Left ventricle myocardium inferior (tissue), 1 donor: ENCODE measurements around the gene LEKR1. TPM values are rescaled to one million over a fixed set of nuclear protein-coding genes. Genes with fewer than 3 reads are reported as not detected.

Experiments used
- DNase-seq: peaks from one replicate; pipeline ENCODE4 v3.0.0-alpha.2; 2020
- H3K27ac ChIP-seq: fragments of 200-600 bp; replicated peaks from 2 replicates; pipeline ENCODE4 v1.8.0; 2021
- H3K27me3 ChIP-seq: fragments of 200-600 bp; 2 replicates; pipeline ENCODE4 v1.8.0; 2021; ENCODE audit warnings: low read depth
- H3K36me3 ChIP-seq: fragments of 200-600 bp; 2 replicates; pipeline ENCODE4 v1.8.0; 2021
- H3K4me1 ChIP-seq: fragments of 200-600 bp; 2 replicates; pipeline ENCODE4 v1.8.0; 2021
- H3K4me3 ChIP-seq: fragments of 200-600 bp; 2 replicates; pipeline ENCODE4 v1.8.0; 2021; ENCODE audit warnings: mild to moderate bottlenecking, moderate library complexity
- H3K9me3 ChIP-seq: fragments of 200-600 bp; replicated peaks from 2 replicates; pipeline ENCODE4 v1.8.0; 2021
- intact Hi-C: fragments of 100-400 bp; cut with micrococcal nuclease; formaldehyde crosslinking; loops from one replicate; pipeline ENCODE4 v1.11.0; 2022
- total RNA-seq: library from RNA; stranded (reverse); fragmentation: NEBNext Ultra II Directional; extraction: Animal tissue kit (Norgen Biotek cat#: 25700); gene quantifications from one replicate; pipeline ENCODE4 v1.2.1, GENCODE V29; 2021
- TF ChIP-seq, protein P1 (sequence below): fragments of 200-600 bp; IDR thresholded peaks from 2 replicates; pipeline ENCODE4 v1.8.0; 2021; ENCODE audit warnings: antibody characterized with exemption, mild to moderate bottlenecking, borderline replicate concordance
- donor health status: DM: no; HTN: yes; CAD: no; lungs with severe emphysema.

The LEKR1 gene
- total RNA-seq, 1 donor from 2014 or later: 0.71 TPM

DNA sequence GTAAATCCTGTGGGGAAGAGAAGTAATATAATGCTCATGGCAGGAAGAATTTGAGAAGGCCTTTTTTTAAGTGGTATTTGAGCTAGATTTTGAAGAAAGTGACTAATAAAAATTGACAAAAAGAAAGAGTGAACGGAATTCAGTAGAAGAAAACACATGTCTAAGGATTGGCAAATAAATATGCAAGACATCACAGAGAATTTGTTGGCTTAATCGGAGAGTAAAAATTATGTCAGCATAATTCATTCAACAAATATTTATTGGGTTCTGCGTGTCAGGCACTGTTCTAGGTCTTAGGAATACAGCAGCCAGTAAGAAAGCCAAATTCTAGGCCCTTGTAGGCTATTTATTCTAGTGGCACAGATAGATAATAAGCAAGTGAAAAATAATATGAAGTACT, 33.6 kb upstream of the LEKR1 start:
- intact Hi-C loops: no loop called here
- DNase-seq: no peak
- Histone ChIP-seq H3K4me1 (peaks cover 10% of the 10 kb centered on the region), H3K27ac (peak overlapping the region; percentile 1), H3K27me3 (no peaks in the 10 kb centered on the region), H3K36me3 (no peaks in the 10 kb centered on the region), H3K9me3 (no peaks in the 10 kb centered on the region), H3K4me3 (no peak overlapping the region)
- TF ChIP-seq, protein P1, sequence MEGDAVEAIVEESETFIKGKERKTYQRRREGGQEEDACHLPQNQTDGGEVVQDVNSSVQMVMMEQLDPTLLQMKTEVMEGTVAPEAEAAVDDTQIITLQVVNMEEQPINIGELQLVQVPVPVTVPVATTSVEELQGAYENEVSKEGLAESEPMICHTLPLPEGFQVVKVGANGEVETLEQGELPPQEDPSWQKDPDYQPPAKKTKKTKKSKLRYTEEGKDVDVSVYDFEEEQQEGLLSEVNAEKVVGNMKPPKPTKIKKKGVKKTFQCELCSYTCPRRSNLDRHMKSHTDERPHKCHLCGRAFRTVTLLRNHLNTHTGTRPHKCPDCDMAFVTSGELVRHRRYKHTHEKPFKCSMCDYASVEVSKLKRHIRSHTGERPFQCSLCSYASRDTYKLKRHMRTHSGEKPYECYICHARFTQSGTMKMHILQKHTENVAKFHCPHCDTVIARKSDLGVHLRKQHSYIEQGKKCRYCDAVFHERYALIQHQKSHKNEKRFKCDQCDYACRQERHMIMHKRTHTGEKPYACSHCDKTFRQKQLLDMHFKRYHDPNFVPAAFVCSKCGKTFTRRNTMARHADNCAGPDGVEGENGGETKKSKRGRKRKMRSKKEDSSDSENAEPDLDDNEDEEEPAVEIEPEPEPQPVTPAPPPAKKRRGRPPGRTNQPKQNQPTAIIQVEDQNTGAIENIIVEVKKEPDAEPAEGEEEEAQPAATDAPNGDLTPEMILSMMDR: no peak

DNA sequence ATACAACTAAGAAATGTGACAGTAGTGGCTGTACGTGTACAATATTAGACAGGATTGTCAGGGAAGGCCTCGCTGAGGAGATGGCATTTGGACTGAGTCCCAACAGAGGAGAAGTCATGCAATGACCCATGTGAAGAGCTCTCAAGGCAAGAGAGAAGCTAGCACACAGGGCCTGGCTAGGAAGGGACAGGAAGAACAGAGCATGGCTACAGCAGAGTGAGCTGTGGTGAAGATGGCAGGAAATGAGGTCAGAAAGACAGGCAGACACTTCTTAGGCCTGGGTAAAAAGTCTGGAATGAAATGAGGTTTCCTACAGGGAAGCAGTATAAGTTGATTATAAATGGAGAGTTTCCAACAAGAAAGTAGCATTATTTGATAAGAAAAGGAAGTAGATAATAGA, 33.2 kb upstream of the LEKR1 start:
- intact Hi-C loops: no loop called here
- Histone ChIP-seq H3K4me3 (no peak overlapping the region), H3K36me3 (no peaks in the 10 kb centered on the region), H3K27ac (no peak overlapping the region), H3K4me1 (peaks cover 8% of the 10 kb centered on the region), H3K27me3 (no peaks in the 10 kb centered on the region), H3K9me3 (no peaks in the 10 kb centered on the region)
- TF ChIP-seq, protein P1: no peak
- no peak for DNase-seq

DNA sequence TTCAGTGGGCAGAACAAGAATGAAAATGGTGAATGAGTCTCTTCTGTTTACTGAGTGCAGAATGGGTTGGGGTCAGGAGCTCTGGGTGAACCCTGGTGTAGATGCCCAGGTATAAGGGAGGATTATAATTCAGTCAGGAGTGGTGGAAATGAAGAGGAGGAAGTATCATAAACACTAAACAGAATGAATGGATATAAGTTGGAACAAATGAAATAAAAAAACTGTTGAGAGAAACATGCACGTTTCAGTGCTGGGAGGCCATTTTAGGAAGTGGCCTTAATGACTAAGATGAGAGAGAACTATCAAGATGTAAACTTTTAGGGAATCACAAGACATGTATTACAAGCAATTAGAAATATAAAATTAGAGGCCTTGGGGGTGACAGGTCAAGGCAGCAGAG, 32.8 kb upstream of the LEKR1 start:
- Histone ChIP-seq H3K36me3 (no peaks in the 10 kb centered on the region), H3K9me3 (no peaks in the 10 kb centered on the region), H3K4me3 (no peak overlapping the region), H3K27ac (no peak overlapping the region), H3K4me1 (peaks cover 4% of the 10 kb centered on the region), H3K27me3 (no peaks in the 10 kb centered on the region)
- DNase-seq: no peak
- intact Hi-C loops: no loop called here
- TF ChIP-seq, protein P1: no peak

DNA sequence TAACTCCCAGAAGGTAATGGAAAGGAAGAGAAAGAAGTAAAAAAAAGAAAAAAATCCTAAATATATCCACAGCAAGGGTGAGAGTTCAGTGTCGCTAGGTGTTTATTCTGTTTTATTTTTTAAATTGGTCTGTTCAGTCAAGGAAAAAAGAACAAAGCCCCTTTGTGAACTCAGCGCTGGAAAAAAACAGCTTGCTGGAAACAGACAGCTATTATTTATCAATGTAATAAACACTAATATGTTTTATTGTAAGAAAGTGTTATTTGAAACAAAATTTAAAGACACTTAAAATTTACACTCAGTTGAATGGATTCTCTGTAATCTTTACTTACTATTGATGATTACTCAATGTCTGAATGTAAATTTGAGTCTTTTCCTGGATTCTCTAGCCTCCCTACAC, 32.3 kb upstream of the LEKR1 start:
- no peaks in the 10 kb centered on the region for H3K27me3 ChIP-seq
- TF ChIP-seq, protein P1: no peak
- peaks cover under 1% of the 10 kb centered on the region for H3K4me1 ChIP-seq
- DNase-seq: no peak
- no peak overlapping the region for H3K4me3 ChIP-seq
- H3K36me3 ChIP-seq: no peaks in the 10 kb centered on the region
- intact Hi-C loops: no loop called here
- peaks cover 2% of the 10 kb centered on the region for H3K9me3 ChIP-seq
- no peak overlapping the region for H3K27ac ChIP-seq

DNA sequence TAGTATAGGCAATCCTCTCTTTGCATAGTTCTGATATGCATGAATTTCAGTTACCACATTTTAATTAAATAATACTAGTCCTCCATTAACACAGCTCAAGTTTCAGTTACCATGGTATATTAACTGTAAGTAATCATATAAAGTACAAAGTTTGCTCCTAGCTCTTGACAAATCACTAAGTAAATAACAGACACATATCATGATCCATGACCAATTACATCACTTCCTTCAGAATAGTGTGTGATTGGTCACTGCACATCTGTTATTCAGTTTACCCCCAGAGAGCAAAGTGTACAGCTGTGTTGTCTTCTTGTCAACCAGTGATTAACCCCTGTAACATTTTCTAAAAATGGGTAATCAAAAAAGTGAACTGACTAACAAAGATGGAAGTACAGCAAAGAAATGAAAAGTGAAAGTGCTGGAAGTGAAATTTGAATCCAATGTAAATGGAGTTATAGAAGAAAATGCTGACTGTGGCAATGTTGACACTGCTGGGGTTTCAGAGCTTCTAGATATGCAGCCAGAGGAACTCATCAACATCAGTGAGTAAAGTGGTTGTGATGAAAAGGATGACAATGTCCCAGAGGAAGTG, 30.2 kb upstream of the LEKR1 start:
- intact Hi-C loops: no loop called here

More for the DNA sequence above, 30.2 kb upstream of the LEKR1 start:
- H3K27ac ChIP-seq: no peak overlapping the region
- H3K4me3 ChIP-seq: no peak overlapping the region
- no peaks in the 10 kb centered on the region for H3K27me3 ChIP-seq
- peaks cover 13% of the 10 kb centered on the region for H3K9me3 ChIP-seq
- H3K36me3 ChIP-seq: no peaks in the 10 kb centered on the region
- H3K4me1 ChIP-seq: no peaks in the 10 kb centered on the region
- DNase-seq: no peak
- TF ChIP-seq, protein P1: no peak
